Neural crest cell (in vitro differentiated cells): ENCODE results near the gene SH2D4B. TPM values are rescaled to one million over a fixed set of nuclear protein-coding genes. Genes with fewer than 3 reads are reported as not detected.

Experiments used
- DNase-seq: peaks from one replicate; pipeline ENCODE4 v3.0.0; 2021; ENCODE audit warnings: low read depth, mixed read lengths, low spot score
- H3K27ac Mint-ChIP-seq: one replicate; pipeline ENCODE4 v1.8.0; 2021; ENCODE audit warnings: mild to moderate bottlenecking, mixed read lengths; ENCODE audit not compliant: unreplicated experiment
- H3K27me3 Mint-ChIP-seq: 2 replicates; pipeline ENCODE4 v1.8.0; 2021; ENCODE audit warnings: low read depth, mild to moderate bottlenecking, mixed read lengths
- H3K36me3 Mint-ChIP-seq: 2 replicates; pipeline ENCODE4 v1.8.0; 2021; ENCODE audit warnings: low read depth, mild to moderate bottlenecking, mixed read lengths
- H3K4me1 Mint-ChIP-seq: 2 replicates; pipeline ENCODE4 v1.8.0; 2021; ENCODE audit warnings: mixed read lengths
- H3K4me3 Mint-ChIP-seq: one replicate; pipeline ENCODE4 v1.8.0; 2021; ENCODE audit warnings: mild to moderate bottlenecking, mixed read lengths
- H3K9me3 Mint-ChIP-seq: 2 replicates; pipeline ENCODE4 v1.8.0; 2021; ENCODE audit warnings: mixed read lengths
- total RNA-seq: library from RNA; stranded (reverse); gene quantifications from 2 replicates; pipeline ENCODE4 v1.2.1, GENCODE V29; 2021
- TF ChIP-seq, protein P1 (sequence below): fragments of 200-600 bp; sonication (generic); conservative IDR thresholded peaks from 2 replicates; pipeline ENCODE4 v1.5.0; 2021; ENCODE audit warnings: antibody characterized with exemption, mild to moderate bottlenecking

The SH2D4B gene
- total RNA-seq, 1 donor from 2014 or later = 0.09 TPM

GRCh38 chr10:80555415-80555814 is 17.7 kb downstream of the SH2D4B start:
- H3K4me3 Mint-ChIP-seq = no peak overlapping the region
- H3K4me1 Mint-ChIP-seq = peaks cover 16% of the 10 kb centered on the region
- TF ChIP-seq, protein P1, sequence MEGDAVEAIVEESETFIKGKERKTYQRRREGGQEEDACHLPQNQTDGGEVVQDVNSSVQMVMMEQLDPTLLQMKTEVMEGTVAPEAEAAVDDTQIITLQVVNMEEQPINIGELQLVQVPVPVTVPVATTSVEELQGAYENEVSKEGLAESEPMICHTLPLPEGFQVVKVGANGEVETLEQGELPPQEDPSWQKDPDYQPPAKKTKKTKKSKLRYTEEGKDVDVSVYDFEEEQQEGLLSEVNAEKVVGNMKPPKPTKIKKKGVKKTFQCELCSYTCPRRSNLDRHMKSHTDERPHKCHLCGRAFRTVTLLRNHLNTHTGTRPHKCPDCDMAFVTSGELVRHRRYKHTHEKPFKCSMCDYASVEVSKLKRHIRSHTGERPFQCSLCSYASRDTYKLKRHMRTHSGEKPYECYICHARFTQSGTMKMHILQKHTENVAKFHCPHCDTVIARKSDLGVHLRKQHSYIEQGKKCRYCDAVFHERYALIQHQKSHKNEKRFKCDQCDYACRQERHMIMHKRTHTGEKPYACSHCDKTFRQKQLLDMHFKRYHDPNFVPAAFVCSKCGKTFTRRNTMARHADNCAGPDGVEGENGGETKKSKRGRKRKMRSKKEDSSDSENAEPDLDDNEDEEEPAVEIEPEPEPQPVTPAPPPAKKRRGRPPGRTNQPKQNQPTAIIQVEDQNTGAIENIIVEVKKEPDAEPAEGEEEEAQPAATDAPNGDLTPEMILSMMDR = no peak
- H3K27me3 Mint-ChIP-seq = no peaks in the 10 kb centered on the region
- no peak for DNase-seq
- H3K9me3 Mint-ChIP-seq = no peaks in the 10 kb centered on the region
- peak overlapping the region; percentile 31 for H3K27ac Mint-ChIP-seq
- no peaks in the 10 kb centered on the region for H3K36me3 Mint-ChIP-seq

DNA sequence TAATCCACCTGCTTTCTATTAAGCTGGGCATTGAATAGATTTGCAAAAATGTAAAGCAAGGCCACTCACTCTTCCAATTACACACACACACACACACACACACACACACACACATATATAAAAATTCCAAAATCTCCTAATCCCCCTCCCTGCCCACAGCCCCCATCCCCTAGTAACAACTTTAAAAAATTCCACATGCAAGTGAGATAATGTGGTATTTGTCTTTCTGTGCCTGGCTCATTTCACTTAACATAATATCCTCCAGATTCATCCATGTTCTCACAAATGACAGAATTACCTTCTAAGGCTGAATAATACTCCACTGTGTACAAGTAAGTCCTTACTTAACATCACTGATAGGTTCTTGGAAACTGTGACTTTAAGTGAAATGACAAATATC is 24.2 kb downstream of the SH2D4B start:
- no peak for DNase-seq
- Mint-ChIP-seq H3K27ac (no peak overlapping the region), H3K4me1 (no peaks in the 10 kb centered on the region), H3K27me3 (no peaks in the 10 kb centered on the region), H3K9me3 (no peaks in the 10 kb centered on the region), H3K4me3 (no peak overlapping the region), H3K36me3 (no peaks in the 10 kb centered on the region)
- TF ChIP-seq, protein P1 = no peak

DNA sequence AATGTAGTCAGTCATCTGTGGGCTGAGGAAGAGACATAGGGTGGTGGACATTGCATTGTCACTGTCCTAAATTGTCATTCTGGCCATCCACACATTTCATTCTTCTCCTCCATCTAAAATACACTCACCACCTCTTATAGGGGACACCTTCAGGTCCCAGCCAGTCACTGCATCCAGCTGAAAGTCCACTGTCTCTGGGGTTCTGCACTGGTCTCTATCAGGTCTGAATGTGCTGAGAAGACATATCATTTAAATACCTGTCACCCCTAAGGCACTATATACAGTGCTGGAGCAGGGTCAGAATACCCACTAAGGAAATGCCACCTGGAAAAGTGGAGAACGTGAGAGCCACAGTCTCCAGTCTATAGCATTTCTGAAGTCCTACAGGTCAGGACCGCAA is 29.6 kb downstream of the SH2D4B start:
- no peaks in the 10 kb centered on the region for H3K27me3 Mint-ChIP-seq
- H3K9me3 Mint-ChIP-seq = peaks cover 2% of the 10 kb centered on the region
- no peak for DNase-seq
- TF ChIP-seq, protein P1 = no peak
- no peaks in the 10 kb centered on the region for H3K4me1 Mint-ChIP-seq
- H3K4me3 Mint-ChIP-seq = no peak overlapping the region
- peaks cover 2% of the 10 kb centered on the region for H3K36me3 Mint-ChIP-seq
- H3K27ac Mint-ChIP-seq = no peak overlapping the region

DNA sequence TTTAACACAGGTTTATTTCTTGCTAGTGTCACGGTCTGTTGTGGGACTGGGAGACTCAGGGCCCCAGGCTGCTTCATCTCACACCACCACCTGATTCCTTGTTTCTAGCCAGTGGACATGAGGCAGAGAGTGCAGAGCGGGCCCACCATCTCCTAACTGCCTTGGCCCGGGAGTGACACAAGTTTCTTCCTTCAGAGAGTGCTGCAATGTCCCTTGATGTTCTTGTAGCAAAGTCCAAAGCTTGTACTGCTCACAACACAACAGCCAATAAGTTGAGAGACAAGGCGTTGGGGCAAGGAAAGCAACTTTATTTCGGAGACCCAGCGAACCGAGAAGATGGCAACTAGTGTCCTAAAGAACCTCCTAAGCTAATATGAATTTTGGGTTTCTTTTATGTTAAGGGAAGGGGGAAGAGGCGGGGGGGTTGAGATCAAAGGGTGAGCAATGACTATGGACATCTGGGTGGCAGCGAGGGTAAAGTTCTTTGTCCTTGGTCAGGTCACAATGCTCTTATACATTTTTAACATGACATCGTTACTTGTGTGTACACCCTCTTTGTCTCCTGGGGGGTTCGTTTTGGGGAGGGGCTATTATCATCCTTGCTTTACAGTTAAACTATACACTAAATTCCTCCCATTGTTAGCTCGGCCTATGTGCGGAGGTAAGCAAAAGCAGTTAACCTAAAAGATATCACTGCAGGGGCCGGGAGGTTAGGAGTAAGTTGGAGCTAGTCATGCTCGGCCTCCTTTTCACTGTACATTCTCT is 31.6 kb downstream of the SH2D4B start:
- DNase-seq = no peak
- Mint-ChIP-seq H3K9me3 (peaks cover 2% of the 10 kb centered on the region), H3K4me3 (no peak overlapping the region), H3K4me1 (no peaks in the 10 kb centered on the region), H3K27me3 (no peaks in the 10 kb centered on the region), H3K36me3 (peaks cover 2% of the 10 kb centered on the region), H3K27ac (no peak overlapping the region)
- TF ChIP-seq, protein P1 = no peak

GRCh38 chr10:80571352-80571751 is 33.6 kb downstream of the SH2D4B start:
- Mint-ChIP-seq H3K27me3 (no peaks in the 10 kb centered on the region), H3K36me3 (peaks cover 2% of the 10 kb centered on the region), H3K27ac (no peak overlapping the region), H3K4me3 (no peak overlapping the region), H3K9me3 (peaks cover 2% of the 10 kb centered on the region), H3K4me1 (no peaks in the 10 kb centered on the region)
- DNase-seq = no peak
- TF ChIP-seq, protein P1 = no peak
